ENCODE measurements around the gene PIGL.
"Not testable (repeated sequence)": the region's sequence is repeated elsewhere in the genome, so short reads cannot be mapped to it uniquely, and the experiment has no call there.

The PIGL gene

DNA sequence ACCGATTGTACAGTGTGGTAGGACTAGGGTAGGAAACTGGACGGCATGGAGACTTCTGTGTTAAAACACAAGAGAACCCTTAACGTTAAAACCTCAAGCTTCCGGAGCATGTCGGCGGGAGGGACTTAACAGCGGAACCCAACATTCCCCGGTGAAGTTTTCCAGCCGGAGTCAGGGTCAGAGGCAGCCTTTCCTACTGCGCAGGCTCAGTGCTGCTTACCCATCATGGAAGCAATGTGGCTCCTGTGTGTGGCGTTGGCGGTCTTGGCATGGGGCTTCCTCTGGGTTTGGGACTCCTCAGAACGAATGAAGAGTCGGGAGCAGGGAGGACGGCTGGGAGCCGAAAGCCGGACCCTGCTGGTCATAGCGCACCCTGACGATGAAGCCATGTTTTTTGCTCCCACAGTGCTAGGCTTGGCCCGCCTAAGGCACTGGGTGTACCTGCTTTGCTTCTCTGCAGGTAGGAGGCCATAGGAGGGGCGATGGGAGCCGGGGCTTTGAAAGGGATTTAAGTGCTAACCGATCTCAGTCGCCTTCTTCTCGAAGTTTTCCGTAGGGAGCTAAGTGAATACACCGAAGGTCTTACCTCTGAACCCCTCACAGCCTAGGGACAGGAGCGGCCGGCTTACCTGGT lies at the start of gene PIGL:
TSS of gene PIGL (plus strand) at position 209 of the 634 bp plus-strand sequence. CDS start at position 226, 17 bp downstream.
- DNase-seq, result peak; percentile 26 to 93 (median 84)

DNA sequence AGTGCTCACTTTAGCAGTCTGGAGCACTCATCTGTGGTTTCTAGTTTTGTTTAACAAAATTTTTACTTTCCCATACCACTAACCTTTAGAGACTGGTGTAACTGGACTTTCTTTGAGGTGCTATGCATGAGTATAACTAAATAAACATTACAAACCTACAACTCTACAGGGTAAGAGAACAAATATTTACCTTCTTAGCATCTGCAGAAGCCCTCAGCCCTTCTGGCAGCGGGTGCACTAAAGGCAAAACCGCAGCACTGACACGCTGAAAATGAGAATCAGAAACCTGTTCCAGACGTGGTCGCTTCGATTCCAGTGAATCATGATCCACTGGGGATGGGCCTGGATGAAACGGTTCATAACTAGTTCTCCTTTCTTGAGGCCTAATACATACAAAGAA lies 45.4 kb upstream of the PIGL start:
- DNase-seq, result no peak

DNA sequence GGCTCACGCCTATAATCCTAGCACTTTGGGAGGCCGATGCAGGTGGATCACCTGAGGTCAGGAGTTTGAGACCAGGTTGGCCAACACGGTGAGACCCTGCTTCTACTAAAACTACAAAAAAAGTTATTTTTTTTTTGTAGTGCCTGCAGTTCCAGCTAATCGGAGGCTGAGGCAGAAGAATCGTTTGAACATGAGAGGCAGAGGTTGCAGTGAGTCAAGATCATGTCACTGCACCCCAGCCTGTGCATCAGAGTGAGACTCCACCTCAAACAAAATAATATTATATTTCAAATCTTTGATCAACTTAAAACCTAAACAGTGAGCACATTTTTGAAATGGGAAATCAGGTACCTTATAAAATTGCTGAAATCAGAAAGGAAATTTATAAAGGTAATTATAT lies 38.2 kb upstream of the PIGL start:
- no peak for DNase-seq

DNA sequence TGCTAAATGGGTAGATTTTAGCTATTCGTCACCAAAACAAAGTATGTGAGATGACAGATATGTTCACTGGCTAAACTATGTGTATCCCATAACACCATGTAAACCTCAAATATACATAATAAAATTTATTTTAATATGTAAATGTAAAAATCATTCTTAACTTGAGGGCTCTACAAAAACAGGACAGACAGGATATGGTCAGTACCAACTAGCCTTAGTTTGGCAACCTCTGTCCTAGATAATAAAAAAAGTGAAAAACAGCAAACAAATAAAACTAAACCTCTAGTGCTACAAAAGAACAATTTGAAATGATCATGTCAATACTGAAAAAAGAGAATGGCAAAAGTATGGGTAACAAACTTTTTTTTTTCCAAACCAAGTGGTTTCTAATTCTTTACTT lies 35.4 kb upstream of the PIGL start:
- DNase-seq, result no peak

DNA sequence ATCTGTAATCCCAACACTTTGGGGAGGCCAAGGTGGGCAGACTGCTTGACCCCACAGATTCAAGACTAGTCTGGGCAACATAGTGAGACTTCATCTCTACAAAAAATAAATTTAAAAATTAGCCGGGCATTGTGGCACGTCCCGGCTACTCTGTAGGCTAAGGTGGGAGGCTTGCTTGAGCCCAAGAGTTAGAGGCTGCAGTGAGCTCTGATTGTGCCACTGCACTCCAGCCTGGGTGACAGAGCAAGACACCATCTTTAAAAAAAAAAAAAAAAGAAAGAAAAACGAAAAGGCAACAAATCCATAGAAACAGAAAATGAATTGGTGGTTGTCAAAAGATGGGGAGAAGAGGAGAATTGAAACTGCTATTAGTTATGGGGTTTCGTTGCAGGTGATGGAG lies 29.4 kb upstream of the PIGL start:
- DNase-seq, result no peak

DNA sequence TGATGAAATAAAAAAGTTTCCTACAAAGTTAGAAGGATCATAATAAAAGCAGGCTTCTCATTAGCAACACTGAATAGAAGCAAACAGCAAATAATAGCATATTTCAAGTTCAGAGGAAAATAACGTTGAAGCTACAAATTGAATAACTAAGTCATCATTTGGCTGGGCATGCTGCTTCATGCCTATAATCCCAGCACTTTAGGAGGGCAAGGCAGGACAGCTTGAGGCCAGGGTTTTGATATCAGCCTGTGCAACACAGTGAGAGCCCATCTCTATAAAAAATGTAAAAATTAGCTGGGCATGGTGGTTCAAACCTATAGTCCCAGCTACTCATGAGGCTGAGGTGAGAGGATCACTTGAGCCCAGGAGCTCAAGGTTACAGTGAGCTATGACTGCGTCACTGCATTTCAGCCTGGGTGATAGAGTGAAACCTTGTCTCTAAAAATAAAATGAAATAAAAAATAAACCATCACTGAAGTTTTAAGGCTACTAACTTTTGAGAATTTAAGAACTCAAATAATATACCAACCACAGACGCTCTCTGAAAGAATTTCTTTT lies 27.1 kb upstream of the PIGL start:
- DNase-seq, result no peak

DNA sequence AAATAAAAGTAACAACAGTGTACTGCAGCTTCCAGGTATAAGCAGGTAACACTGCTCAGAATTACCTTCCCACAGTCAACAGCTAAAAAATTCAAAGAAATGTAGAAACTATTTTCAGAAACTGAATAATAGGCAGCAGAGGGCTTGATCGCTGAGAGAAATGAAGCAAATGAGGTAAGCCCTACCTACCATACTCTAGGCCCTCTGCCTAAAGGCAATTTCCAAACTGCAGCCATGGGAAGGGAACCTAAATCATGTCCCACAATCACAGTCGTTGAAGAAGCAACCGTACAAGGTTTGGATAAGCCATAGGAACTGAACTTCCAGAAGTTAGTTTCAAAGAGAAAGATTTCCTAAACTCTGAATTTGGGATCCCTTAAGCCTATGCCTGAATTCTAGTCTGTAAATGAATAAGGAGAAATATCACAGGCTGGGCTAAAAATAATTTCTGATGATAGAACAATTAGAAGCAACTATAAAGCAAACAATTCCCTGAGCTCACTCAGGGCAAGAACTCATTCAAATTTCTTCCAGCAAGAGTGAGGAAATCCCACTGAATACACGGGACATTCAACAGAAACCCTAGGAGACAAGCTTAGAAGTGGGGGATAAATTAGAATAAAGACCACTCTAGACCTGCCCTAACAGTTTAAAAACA lies 26.2 kb upstream of the PIGL start:
- no peak for DNase-seq

DNA sequence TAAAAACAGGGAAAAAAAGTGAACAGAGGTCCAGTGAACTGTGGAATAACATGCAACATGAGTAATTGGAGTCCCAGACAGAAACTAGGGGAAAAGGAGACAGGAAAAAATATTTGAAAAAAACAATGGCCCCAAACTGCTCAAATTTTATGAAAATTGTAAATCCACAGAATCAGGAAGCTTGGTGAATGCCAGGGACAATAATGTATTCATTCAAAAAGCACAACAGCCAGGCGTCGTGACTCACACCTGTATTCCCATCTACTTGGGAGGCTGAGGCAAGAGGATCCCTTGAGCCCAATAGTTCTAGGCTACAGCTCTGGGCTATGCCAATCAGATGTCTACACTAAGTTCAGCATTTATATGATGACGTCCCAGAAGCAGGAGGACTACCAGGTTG lies 25.4 kb upstream of the PIGL start:
- DNase-seq, result no peak

DNA sequence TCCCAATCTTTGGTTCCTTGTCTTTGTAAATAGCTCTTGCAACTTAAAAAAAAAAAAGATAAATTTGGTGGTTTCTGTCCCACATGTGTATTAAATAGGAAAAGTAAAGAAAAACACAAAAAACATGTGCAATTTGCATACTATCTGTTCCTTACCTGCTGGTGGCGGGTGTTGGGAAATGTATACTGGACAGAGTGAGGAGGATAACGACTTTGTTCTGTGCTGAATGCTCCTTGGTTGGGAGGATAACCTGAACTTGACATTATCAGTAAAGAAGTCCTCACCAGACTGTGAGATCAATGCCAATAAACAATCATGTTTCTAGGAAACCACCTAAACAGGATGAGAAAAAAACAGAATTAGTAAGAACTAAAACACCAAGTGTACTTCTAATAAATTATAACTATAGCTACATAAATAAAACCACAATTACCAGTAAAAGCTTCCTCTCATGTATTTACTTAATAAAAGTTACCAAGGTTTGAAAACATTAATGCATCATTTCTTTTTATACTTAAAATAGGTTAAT lies 22.6 kb upstream of the PIGL start:
- DNase-seq, result not testable (repeated sequence)

DNA sequence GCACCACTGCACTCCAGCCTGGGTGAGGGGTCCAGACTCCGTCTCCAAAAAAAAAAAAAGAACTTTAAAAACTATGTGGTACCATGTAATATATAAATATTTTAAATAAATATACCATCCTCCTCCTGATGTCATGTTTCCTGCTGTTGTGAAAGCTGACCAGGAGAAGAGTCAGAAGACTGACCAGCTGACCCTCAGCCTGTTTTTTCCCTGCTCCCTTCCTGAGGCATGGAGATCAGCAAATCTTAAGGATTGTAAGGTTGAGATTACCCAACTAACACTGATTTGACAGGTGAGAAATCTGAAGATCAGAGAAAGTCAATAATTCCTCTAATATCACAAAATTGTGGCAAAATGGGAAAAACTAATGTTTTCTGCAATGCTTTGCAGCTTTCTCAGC lies 19.7 kb upstream of the PIGL start:
- DNase-seq, result no peak

DNA sequence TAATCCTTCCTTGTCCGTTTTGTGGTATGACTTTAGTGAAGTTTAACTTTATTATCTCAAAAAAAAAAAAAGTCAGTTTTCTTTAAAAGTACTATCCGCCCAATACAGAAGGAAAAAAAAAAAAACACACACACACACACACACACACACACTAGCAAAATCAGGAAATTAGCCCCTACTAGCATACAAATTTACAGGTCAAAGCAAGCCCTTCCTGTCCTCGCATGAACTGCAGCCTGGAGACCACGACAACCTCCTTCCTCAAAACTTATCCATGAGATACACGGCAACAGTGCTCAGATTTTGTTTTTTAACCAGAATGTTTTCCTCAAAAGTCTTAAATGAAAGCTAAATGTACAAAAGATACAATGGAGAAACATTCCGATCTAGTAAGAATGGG lies 17.9 kb upstream of the PIGL start:
- no peak for DNase-seq

DNA sequence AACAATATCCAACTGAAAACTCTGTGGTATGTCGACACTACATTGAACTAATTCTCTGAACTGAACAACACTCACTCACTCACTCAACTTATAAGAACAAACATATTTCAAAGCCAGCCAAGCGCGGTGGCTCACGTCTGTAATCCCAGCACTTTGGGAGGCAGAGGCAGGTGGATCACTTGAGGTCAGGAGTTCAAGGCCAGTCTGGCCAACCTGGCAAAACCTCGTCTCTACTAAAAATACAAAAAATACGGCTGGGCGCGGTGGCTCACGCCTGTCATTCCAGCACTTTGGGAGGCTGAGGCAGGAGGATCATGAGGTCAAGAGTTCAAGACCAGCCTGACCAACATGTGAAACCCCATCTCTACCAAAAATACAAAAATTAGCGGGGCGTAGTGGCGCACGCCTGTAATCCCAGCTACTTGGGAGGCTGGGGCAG lies 15.3 kb upstream of the PIGL start:
- not testable (repeated sequence) for DNase-seq

DNA sequence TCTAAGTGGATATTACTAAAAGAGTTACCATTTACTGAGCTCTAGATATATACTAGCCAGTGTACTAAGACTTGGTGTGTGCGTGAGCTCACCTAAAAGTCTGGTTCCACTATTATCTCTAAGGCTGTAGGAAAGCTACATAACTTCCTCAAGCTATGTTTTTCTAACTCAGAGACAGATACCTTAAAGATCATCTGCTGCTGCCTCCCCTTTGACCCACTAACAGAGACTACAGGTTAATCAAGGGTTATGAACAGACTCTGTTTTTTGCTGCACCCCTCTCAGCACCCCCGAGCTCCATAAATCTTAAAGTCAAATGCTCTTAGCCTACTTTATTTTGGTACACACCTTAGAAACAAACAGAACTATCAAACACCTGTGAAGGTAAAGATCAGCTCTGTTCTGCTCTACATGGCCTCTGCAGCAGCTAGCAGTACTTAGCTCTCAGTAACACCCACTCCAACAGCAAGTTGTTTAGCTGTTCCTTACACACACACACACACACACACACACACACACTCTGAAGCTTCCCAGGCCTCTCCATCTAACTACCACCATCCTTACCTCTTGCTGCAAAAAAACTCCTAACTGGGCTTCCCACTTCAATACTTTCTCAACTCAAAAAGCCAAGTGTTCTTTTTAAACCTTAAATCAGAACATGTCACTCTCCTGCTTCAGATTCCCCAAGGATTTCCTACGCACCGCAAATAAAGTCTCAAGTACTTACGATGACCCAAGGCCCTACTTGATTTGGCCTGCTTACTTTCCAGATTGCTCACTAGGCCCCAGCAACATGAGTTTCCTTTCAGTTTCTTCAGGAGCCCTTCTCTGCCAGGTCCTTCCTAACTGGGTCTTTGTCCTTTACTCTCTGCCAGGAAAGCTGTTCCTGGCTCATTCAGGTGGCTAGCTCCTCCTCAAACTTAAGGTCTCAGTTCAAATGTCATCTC lies 14.2 kb upstream of the PIGL start:
- DNase-seq, result not testable (repeated sequence)

DNA sequence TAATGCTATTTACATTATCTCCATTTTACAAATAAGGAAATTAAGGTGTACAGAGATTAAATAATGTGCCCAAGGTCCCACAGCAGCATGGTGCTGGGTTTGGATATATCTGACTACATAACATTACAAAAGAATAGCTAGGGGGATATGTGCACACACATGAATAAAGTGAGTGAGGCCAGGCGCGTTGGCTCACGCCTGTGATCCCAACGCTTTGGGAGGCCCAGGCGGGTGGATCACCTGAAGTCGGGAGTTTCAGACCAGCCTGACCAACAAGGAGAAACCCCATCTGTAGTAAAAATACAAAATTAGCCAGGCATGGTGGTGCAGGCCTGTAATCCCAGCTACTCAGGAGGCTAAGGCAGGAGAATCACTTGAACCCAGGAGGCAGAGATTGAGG lies 12.2 kb upstream of the PIGL start:
- not testable (repeated sequence) for DNase-seq

DNA sequence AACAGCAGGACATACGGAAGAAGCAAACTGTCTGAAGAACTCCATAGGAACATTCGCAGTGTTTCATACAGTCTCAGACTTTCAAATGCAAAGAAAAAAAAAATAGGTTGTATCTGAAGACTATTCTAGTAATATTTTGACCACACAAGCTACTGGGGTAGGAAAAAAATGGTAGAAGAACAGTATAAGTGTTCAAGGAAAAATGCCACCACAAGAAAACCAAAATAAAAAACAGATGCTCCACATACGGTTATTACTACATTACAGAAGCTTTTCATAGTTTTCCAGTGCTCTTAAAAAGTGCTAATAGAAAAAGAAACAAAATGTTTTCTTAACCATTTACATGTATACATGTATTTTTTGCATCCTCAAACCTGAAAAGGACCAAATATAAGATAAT lies 5.4 kb upstream of the PIGL start:
- DNase-seq, result no peak

DNA sequence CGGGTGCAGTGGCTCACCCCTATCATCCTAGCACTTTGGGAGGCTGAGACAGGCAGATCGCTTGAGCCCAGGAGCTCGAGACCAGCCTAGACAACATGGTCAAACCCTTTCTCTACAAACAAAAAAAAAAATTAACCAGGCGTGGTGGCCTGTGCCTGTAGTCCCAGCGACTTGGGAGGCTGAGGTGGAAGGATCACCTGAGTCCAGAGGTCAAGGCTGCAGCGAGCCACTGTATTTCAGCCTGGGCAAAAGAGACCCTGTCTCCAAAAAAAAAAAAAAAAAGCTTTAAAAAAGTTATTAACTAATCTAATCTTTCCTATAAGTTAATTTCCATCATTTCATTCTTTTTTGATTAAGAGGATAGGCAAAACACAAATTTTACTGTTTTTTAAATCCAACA lies 4.2 kb upstream of the PIGL start:
- no peak for DNase-seq

DNA sequence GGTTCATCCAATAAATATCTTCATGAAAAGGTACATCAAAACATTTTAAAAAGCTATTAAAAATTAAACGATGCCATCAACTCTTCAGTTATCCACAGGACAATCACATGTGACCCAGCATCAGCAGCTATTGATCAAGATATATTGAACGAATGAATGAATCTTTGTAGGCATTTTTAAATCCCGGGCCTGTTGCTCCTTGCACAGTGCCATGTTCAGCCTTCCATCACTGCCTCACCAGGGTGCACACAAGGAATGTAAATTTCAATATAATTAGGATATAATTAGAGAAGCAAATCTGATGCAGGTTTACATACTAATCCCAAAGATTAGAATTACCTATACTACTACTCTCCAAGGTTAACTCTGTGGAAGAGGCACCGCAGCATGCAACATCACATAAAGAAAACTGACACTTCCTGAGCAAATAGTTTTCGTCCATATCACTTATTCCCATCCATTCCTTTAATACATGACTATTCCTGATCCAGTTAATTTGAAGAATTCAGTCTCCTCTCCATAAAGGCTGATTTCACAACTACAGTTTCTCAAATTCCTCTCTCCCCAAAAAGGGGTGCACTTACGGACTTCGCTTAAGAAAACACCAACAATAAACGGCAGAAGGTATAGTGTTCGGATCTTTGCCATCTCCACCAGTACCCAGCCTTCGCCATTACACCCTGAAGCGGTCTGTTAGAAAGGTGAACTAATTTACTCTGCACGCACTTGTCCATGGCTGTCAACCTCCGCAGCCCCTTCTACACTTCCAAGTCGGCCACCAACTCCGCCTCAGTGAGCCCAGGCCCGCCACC lies 2.6 kb upstream of the PIGL start:
- DNase-seq, result peak in 2 of 56 donors; percentile 40 to 50

DNA sequence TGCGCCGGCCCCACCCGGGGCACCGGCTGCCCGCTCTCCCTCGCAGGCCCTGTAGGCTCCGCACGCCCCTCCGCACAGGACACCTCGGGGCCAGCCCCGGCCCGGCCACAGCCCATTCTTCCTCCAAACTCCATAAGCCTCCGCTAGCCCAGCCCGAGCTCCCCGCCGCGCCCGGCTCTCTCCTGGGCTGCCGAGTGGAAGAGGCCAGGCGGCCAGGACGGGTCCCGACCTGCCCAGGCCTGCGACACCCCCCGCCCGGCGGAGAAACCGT lies 2.1 kb upstream of the PIGL start:
- DNase-seq, result peak in 27 of 56 donors; percentile 16 to 77 (median 52)

DNA sequence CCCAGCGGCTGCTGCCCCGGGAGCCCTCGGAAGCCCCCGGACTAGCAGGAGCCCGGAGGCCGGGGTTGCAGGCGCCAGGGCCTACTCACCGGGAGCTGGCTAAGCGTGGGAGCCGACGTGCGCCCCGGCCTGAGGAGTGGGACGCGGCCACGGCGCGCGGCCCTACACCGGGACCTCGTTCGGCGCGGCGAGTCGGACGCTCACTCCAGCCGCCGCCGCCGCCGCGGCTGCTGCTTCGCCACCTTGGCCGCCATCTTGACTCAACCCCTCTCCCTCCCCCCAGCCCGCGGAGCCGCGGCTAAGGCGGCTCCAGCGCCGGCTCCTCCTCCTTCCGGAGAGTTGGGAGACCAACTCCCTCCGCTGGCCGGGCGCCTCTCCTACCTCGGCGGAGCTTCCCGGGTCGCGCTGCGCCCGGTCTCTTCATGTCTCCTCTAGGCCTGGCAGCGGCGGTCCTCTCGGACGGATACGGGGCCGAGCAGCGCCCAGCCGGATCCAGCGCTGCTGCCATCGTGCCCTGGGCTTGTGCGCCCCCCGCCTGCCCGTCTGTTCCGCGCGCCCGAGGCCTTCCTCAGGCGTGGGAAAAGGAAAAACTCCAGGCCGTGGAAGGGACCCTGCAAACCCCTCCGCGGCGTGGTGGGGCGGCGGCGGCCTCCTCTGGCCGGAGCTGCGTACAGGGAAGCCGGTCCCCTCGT lies 1.6 kb upstream of the PIGL start, which contains the start of gene NCOR1:
TSS of gene NCOR1 (minus strand) at position 262 of the 692 bp plus-strand sequence. CDS start 20,965 bp downstream, outside the sequence.
- peak; percentile 28 to 93 (median 82) for DNase-seq

DNA sequence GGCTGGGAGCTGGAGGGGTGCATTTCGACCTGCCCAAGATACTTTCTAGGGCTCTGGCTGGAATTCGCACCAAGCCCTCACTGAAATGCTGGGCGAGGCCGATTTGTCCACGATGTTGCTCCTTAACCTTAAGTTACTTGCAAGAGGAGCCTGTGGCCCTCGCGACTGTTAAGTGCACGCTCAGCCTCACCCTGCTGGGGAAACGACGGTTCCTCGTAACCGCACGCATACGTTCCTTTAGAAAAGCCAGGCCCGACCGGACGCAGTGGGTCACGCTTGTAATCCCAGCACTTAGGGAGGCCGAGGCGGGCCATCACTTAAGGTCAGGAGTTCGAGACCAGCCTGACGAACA lies 1.1 kb upstream of the PIGL start:
- peak in 9 of 56 donors; percentile 36 to 64 (median 49) for DNase-seq
